Small intestine (tissue), 7 donors: ENCODE measurements around the gene RAB7B. TPM values are rescaled to one million over a fixed set of nuclear protein-coding genes. Genes with fewer than 3 reads are reported as not detected.

Experiments
- DNase-seq, 2 donors: peaks; one replicate each; pipeline versions ENCODE4 v3.0.0 to v3.0.0-alpha.2; 2013
- FAIRE-seq: peaks from 2 replicates; lab custom pipeline; 2012; peaks lifted over from hg19 to GRCh38; lab: Jason Lieb, UNC
- H3K27ac ChIP-seq, 3 donors: one replicate each; pipeline ENCODE4 v1.5.1; 2013; ENCODE audit warnings: low read length in 2 of 3, mild to moderate bottlenecking in 2 of 3, control low read depth in 1 of 3, inconsistent platforms in 1 of 3, low read depth in 1 of 3, moderate library complexity in 1 of 3
- H3K27me3 ChIP-seq, 3 donors: one replicate each; pipeline ENCODE4 v1.6.1; 2013; ENCODE audit warnings: low read length in 3 of 3, inconsistent platforms in 1 of 3; ENCODE audit not compliant: control insufficient read depth in 3 of 3, insufficient read depth in 3 of 3
- H3K36me3 ChIP-seq, 3 donors: one replicate each; pipeline ENCODE4 v1.6.1; 2013; ENCODE audit warnings: low read length in 3 of 3, inconsistent platforms in 1 of 3, low read depth in 1 of 3, mild to moderate bottlenecking in 1 of 3, moderate library complexity in 1 of 3; ENCODE audit not compliant: control insufficient read depth in 3 of 3, insufficient read depth in 2 of 3
- H3K4me1 ChIP-seq, 3 donors: one replicate each; pipeline ENCODE4 v1.6.1; 2013; ENCODE audit warnings: low read length in 2 of 3, inconsistent platforms in 1 of 3, low read depth in 1 of 3, mild to moderate bottlenecking in 1 of 3, moderate library complexity in 1 of 3; ENCODE audit not compliant: control insufficient read depth in 3 of 3, insufficient read depth in 2 of 3
- H3K4me3 ChIP-seq, 3 donors: one replicate each; pipeline ENCODE4 v1.5.1; 2013; ENCODE audit warnings: low read length in 3 of 3, control low read depth in 1 of 3, inconsistent platforms in 1 of 3, low read depth in 1 of 3, mild to moderate bottlenecking in 1 of 3, moderate library complexity in 1 of 3
- H3K9me3 ChIP-seq, 2 donors: one replicate each; pipeline ENCODE4 v1.6.1; 2013; ENCODE audit warnings: low read depth in 1 of 2, low read length in 1 of 2; ENCODE audit not compliant: control insufficient read depth in 2 of 2, insufficient read depth in 1 of 2
- WGBS, 3 donors: extraction: QIAGEN DNeasy Blood & Tissue Kit; methylation state at CpG; one replicate each; pipeline ENCODE4 v1.1.7; 2013; 5-methylcytosine and 5-hydroxymethylcytosine counted together
- polyA plus RNA-seq, 4 donors: library from polyadenylated mRNA; stranded (reverse) in 3 of 4; unstranded in 1 of 4; fragments of 200-250 nt in 3 of 4; fragments of 120-200 nt in 1 of 4; gene quantifications; one replicate each; pipeline versions ENCODE4 v1.2.1 to v1.2.3, GENCODE V29; 2013
- donor health status: healthy with polysubstance abuse.
- donor health status: control.
- donor health status: control.
- donor health status: Bipolar disorder and iron deficiency.
- donor health status: healthy.

The RAB7B gene
- polyA plus RNA-seq, 4 donors, result 0.45 to 3.6 (median 0.89) TPM

DNA sequence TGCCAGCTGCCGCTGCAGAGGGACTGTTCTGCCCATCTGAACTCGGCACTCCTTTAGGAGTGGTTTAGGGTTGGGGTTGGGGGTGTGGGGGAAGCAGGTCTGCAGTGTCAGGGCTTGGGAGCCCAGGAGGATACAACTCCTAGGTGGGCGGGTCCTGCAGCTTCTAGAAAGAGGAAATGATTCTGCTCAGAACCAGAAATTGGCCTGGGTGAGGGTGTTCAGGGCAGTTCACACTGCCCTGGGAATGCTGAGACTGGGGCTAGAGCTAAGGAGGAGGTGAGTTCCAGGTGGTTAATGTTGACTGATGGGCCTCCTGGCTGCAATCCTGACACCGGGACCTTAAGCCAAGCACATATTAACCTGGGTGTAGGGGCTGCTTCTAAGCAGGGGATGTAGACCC, 55.2 kb downstream of the RAB7B start:
- H3K27ac ChIP-seq, result no peak overlapping the region
- H3K27me3 ChIP-seq, result peaks cover 0 to 24% (median 4%) of the 10 kb centered on the region in 3 donors
- 78 to 88% (median 83%) methylated on average over 4 of the region's 4 CpGs for WGBS, 3 donors
- no peaks in the 10 kb centered on the region for H3K4me1 ChIP-seq
- H3K4me3 ChIP-seq, result no peak overlapping the region
- DNase-seq (no peak), FAIRE-seq (no peak)
- H3K9me3 ChIP-seq, result no peaks in the 10 kb centered on the region
- H3K36me3 ChIP-seq, result no peaks in the 10 kb centered on the region

DNA sequence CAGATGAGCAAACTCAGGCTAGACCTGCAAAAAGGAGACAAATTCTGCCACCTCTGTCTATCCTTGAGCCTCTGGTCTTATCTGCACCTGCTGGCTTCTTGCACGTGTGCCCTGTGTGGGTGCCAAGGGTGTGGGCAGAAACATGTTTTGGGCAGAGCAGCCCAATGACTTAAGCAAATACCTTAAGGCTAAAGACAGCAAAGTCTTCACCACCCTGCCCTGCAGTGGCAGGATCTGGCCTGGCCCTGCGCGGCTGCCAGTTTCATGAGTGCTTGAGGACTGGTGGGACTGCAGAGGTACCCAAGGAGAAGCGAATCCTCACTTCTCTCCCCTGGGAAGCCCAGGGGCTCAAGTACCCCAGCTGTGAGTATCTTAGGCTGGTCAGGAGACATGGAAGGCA, 56.2 kb downstream of the RAB7B start:
- FAIRE-seq (no peak), DNase-seq (peak in 1 of 2 donors; percentile 7)
- Histone ChIP-seq H3K4me3 (no peak overlapping the region), H3K36me3 (no peaks in the 10 kb centered on the region), H3K9me3 (no peaks in the 10 kb centered on the region), H3K27me3 (peaks cover 0 to 33% (median 10%) of the 10 kb centered on the region in 3 donors), H3K27ac (no peak overlapping the region), H3K4me1 (no peaks in the 10 kb centered on the region)
- 21 to 75% (median 33%) methylated on average over 4 of the region's 4 CpGs for WGBS, 3 donors

DNA sequence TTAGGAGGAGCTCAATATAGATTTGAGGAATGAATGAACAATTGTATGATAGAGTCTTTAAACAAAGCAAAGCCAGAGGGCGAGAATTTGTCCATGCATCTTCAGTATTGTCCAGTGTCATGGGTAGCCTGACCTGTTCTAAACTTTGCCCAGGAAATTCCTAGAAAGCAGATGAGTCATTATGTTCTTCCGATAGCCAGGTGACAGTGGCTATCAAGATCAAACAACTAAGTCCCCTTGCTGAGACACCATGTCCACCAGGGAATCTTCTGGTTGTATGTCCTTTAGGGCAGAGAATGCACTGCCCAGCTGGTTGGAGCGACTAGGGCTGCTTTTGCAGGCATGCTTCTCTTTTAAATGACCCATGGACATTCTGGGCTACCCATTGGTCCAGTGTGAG, 58.1 kb downstream of the RAB7B start:
- 60 to 74% (median 65%) methylated on average over 3 of the region's 3 CpGs for WGBS, 3 donors
- Histone ChIP-seq H3K27ac (no peak overlapping the region), H3K36me3 (no peaks in the 10 kb centered on the region), H3K4me3 (no peak overlapping the region), H3K27me3 (peaks cover 0 to 33% (median 10%) of the 10 kb centered on the region in 3 donors), H3K9me3 (no peaks in the 10 kb centered on the region), H3K4me1 (no peaks in the 10 kb centered on the region)
- no peak for DNase-seq
- no peak for FAIRE-seq

DNA sequence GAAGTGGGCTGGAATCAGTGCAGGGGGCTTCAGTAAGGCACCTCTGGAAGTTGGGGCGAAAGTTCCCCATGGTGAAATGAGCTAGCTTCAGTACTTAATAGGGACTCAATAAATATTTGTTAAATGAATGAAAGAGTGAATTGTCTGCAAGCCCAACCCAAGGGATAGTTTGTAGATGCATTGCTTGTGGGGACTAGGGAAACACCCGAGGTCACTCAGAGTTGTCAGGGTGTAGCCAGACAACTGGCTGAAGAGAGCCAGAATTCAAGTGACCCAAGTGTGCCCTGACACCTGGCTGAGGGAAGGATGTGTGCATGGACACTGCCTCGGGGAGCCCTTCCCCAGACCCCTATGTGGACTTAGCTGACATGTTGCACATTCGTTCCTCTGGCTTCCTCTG, 58.7 kb downstream of the RAB7B start:
- Histone ChIP-seq H3K27ac (no peak overlapping the region), H3K4me3 (no peak overlapping the region), H3K4me1 (no peaks in the 10 kb centered on the region), H3K9me3 (no peaks in the 10 kb centered on the region), H3K36me3 (no peaks in the 10 kb centered on the region), H3K27me3 (peaks cover 0 to 33% (median 10%) of the 10 kb centered on the region in 3 donors)
- WGBS, 3 donors, result 52 to 69% (median 61%) methylated on average over 4 of the region's 4 CpGs
- no peak for DNase-seq
- no peak for FAIRE-seq

DNA sequence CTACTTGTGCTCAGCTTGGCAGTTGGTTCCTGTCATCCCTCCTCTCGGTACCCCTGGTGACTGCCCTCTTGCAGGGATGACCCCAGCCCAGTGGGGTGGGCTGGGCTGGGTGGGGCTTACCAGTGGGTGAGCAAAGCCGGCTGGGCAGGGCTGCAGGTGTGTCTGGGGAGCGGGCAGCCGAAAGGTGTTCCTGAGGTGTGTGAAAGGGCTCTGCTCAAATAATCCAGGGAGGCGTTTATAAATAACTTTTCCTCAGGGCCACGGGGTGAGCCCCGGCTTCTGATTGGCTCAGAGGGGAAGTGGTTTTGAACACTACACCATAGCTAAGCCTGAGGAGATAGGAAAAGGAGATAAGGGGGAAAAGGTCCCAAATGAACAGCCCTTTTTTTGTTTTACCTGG, 60.0 kb downstream of the RAB7B start, which contains the start of gene SLC26A9:
SLC26A9 (minus strand) TSS at position 212 of the 400 bp plus-strand sequence. CDS start 7,636 bp downstream, outside the sequence.
- no peak for DNase-seq
- Histone ChIP-seq H3K4me3 (no peak within 1 kb of the TSS), H3K27me3 (peaks cover 0 to 43% (median 10%) of the 10 kb centered on the region in 3 donors), H3K36me3 (no peaks in the 10 kb centered on the region), H3K9me3 (no peaks in the 10 kb centered on the region), H3K4me1 (no peaks in the 10 kb centered on the region), H3K27ac (no peak within 1 kb of the TSS)
- no peak for FAIRE-seq
- 13 to 36% (median 34%) methylated on average over 7 of the region's 7 CpGs for WGBS, 3 donors

DNA sequence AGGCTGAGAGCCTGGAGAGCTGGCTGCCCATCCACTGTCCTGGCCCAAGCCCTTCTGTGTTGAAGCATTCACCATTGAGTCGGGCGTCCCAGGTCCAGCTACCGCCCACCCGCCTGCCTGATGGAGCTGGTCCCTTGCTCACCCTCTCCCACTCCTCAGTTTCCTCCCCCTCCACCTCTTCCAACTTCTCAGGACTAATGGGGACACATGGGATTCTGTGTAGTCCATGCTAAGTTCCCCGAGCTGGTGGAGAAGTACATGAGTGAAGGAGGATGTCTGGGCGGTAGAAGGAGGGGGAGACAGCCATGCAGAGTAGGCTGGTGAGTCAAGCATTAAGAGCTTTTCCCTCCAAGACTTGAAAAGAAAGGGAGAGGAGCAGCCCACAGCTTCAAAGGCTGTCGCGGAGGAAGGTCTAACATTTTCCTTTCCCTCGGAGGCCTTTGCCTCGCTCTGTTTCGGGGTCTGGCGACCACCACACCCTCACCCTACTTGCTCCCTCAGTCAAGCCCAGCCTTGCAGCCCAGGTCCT, 60.5 kb downstream of the RAB7B start:
- H3K27ac ChIP-seq, result no peak overlapping the region
- no peak for FAIRE-seq
- WGBS, 3 donors, result 66 to 86% (median 74%) methylated on average over 10 to 12 of the region's 12 CpGs

DNA sequence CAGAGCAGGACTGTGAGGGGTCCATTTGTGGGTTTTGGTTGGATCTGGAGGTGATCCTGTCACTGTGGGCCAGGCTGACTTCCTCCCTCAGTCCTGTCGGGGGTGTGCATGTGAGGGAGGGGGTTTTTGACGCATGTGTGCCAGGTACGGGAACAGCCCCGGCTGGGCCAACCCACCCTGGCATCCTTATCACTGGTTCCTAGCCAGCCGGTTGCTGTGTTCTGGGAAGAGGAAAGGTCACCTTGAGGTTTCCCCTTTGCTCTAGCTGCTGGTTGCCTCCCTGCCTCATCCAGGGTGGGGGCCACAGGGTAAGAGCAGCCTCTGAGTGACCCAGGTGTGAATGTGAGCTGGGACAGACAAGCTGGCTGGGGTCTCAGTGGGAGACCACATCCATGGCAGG, 62.5 kb downstream of the RAB7B start:
- no peak for FAIRE-seq
- H3K9me3 ChIP-seq, result no peaks in the 10 kb centered on the region

More for the DNA sequence above, 60.5 kb downstream of the RAB7B start:
- Histone ChIP-seq H3K4me3 (no peak overlapping the region), H3K4me1 (no peaks in the 10 kb centered on the region), H3K9me3 (no peaks in the 10 kb centered on the region), H3K36me3 (no peaks in the 10 kb centered on the region), H3K27me3 (peaks cover 0 to 43% (median 10%) of the 10 kb centered on the region in 3 donors)
- DNase-seq, result no peak

DNA sequence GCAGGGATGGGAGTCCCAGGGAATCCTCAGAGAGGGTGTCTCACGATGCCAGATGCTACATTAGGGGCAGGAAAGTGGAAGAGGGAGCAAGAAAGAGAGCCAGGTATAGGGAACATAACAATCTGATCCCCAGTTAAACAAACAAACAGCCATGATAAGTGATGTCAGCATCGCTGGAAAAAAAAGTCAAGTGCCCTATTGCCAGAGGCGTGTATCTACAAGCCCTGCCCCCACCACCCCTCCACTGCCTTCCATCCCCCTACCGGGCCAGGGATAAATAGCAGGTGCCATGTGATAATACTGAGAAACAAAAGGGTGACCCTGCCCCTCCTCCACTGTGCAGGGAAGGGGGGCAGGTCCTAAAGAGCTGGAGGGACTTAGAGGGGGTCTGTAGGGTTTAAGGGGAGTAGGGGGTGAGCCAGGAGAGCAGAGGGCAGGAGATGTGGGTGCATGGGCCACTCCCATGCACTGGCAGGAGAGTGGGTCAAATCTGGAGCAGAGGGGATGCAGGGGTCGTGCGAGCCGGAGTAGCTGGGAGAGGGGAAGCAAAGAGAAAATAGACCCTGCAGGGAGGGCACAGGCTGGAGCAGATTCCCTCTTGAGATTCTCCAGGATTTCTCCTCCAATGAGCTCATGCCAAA, 63.4 kb downstream of the RAB7B start:
- Histone ChIP-seq H3K36me3 (no peaks in the 10 kb centered on the region), H3K4me3 (no peak overlapping the region), H3K27me3 (peaks cover 0 to 46% (median 6%) of the 10 kb centered on the region in 3 donors), H3K4me1 (no peaks in the 10 kb centered on the region), H3K27ac (no peak overlapping the region), H3K9me3 (no peaks in the 10 kb centered on the region)
- DNase-seq, result peak in 1 of 2 donors; percentile 17
- 23 to 47% (median 42%) methylated on average over 7 of the region's 7 CpGs for WGBS, 3 donors
- no peak for FAIRE-seq

More for the DNA sequence above, 62.5 kb downstream of the RAB7B start:
- no peaks in the 10 kb centered on the region for H3K4me1 ChIP-seq
- no peak overlapping the region for H3K4me3 ChIP-seq
- 37 to 67% (median 38%) methylated on average over 5 of the region's 5 CpGs for WGBS, 3 donors
- H3K27me3 ChIP-seq, result peaks cover 0 to 44% (median 8%) of the 10 kb centered on the region in 3 donors
- DNase-seq, result no peak
- no peaks in the 10 kb centered on the region for H3K36me3 ChIP-seq
- H3K27ac ChIP-seq, result no peak overlapping the region
